Measurements from ENCODE around the gene TAT. TPM values are rescaled to one million over a fixed set of nuclear protein-coding genes. Genes with fewer than 3 reads are reported as not detected.
A peak's percentile ranks its signal among the peaks of the same experiment; 100 is the strongest.

The TAT gene
- total RNA-seq, 6 experiments from 2014 or later = not detected

- Mint-ChIP-seq H3K27me3 (ENCODE audit: insufficient read depth) (peaks cover 40% of the 10 kb centered on the region), H3K27ac (no peak overlapping the region), H3K9me3 (no peaks in the 10 kb centered on the region), H3K36me3 (ENCODE audit: low read depth) (no peaks in the 10 kb centered on the region), H3K4me1 (ENCODE audit: low read depth) (peaks cover 11% of the 10 kb centered on the region), H3K4me3 (no peak overlapping the region)
- DNase-seq = no peak
- no peak for TF ChIP-seq CTCF (IDR thresholded peaks at IDR 0.05)
Measured at GRCh38 chr16:71570144-71570543, 6.7 kb downstream of the TAT start.

GRCh38 chr16:71569621-71570020 lies 7.3 kb downstream of the TAT start:
- Mint-ChIP-seq H3K27ac (no peak overlapping the region), H3K4me3 (no peak overlapping the region), H3K4me1 (ENCODE audit: low read depth) (peaks cover 12% of the 10 kb centered on the region), H3K9me3 (no peaks in the 10 kb centered on the region), H3K36me3 (ENCODE audit: low read depth) (no peaks in the 10 kb centered on the region), H3K27me3 (ENCODE audit: insufficient read depth) (peaks cover 40% of the 10 kb centered on the region)
- no peak for TF ChIP-seq CTCF (IDR thresholded peaks at IDR 0.05)
- no peak for DNase-seq

- Mint-ChIP-seq H3K9me3 (no peaks in the 10 kb centered on the region), H3K4me3 (no peak overlapping the region), H3K36me3 (ENCODE audit: low read depth) (no peaks in the 10 kb centered on the region), H3K27me3 (ENCODE audit: insufficient read depth) (peaks cover 33% of the 10 kb centered on the region), H3K4me1 (ENCODE audit: low read depth) (peaks cover 18% of the 10 kb centered on the region), H3K27ac (no peak overlapping the region)
- TF ChIP-seq CTCF (IDR thresholded peaks at IDR 0.05) = no peak
- no peak for DNase-seq
Measured at GRCh38 chr16:71568551-71568950, 8.3 kb downstream of the TAT start.

GRCh38 chr16:71567931-71568330 lies 9.0 kb downstream of the TAT start:
- Mint-ChIP-seq H3K27me3 (ENCODE audit: insufficient read depth) (peaks cover 29% of the 10 kb centered on the region), H3K4me3 (no peak overlapping the region), H3K4me1 (ENCODE audit: low read depth) (peaks cover 18% of the 10 kb centered on the region), H3K9me3 (peaks cover under 1% of the 10 kb centered on the region; the same call in 1 of the 2 replicates), H3K27ac (no peak overlapping the region), H3K36me3 (ENCODE audit: low read depth) (no peaks in the 10 kb centered on the region)
- no peak for DNase-seq
- no peak for TF ChIP-seq CTCF (IDR thresholded peaks at IDR 0.05)

- H3K4me1 Mint-ChIP-seq (ENCODE audit: low read depth) = peaks cover 18% of the 10 kb centered on the region
- H3K27ac Mint-ChIP-seq = peak overlapping the region; percentile 90
- peaks cover 24% of the 10 kb centered on the region for H3K27me3 Mint-ChIP-seq (ENCODE audit: insufficient read depth)
- H3K36me3 Mint-ChIP-seq (ENCODE audit: low read depth) = peaks cover 4% of the 10 kb centered on the region; the same call in 1 of the 2 replicates
- DNase-seq = no peak
- TF ChIP-seq CTCF (IDR thresholded peaks at IDR 0.05) = no peak
- H3K4me3 Mint-ChIP-seq = peak overlapping the region; percentile 86
- peaks cover 16% of the 10 kb centered on the region for H3K9me3 Mint-ChIP-seq
Measured at GRCh38 chr16:71565812-71566700, 10.8 kb downstream of the TAT start.

Data from HFFc6 (cell line).